ENCODE measurements around the gene MREG.
"Not testable (repeated sequence)": the region's sequence is repeated elsewhere in the genome, so short reads cannot be mapped to it uniquely, and the experiment has no call there.

The MREG gene

DNA sequence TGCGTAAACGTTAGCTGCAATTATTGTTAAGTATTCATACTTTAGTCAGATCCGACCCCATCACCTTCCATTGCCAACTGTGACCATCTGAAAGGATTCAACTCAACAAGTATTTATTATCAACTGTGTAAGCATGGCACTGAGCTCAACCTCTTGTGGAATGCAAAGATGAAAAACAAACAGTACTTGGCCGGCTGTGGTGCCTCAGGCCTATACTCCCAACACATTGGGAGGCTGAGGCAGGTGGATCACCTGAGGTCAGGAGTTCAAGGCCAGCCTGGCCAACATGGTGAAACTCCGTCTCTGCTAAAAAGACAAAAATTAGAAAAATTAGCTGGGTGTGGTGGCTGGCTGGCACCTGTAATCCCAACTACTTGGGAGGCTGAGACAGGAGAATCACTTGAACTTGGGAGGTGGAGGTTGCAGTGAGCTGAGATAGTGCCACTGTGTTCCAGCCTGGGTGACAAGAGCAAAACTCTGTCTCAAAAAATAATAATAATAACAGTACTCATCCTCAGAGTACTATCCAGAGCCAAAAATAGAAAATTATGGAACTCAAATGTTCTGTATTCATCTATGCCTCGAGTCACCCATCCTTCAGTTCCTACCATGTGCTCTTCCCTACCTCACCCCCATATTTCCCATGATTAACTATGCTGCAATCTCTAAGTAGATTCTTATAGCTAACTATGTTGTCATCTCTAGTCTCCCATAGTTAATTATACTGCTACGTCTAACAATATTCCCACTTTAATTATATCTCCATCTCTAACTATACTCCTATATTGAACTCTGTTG lies 8.6 kb upstream of the MREG start:
- DNase-seq = no peak

GRCh38 chr2:216018709-216019108 lies 5.4 kb upstream of the MREG start:
- no peak for DNase-seq

GRCh38 chr2:216017365-216017764 lies 4.0 kb upstream of the MREG start:
- DNase-seq = peak in 1 of 5 experiments; percentile 41

DNA sequence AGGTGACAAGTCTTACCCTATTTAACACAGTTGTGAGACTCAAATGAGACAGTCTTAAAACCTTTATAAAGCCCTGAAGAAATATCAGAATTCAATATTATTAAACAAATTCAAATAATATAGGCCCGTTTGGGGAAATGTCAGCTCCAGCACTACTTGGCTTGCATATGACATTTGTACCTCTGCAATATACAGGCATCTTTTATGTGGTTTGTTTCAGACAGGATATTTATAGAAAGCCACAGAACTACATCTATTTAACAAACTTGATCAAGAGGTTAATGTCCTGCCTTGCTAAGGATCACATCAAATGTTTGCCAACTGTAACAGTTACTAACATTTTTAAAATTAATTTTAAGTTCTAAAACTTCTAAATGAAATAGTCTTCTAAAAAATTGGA lies 3.2 kb upstream of the MREG start:
- DNase-seq = peak in 1 of 5 experiments; percentile 45

GRCh38 chr2:216015722-216016464 lies 2.5 kb upstream of the MREG start:
- peak in 3 of 5 experiments; percentile 29 to 87 (median 55) for DNase-seq

DNA sequence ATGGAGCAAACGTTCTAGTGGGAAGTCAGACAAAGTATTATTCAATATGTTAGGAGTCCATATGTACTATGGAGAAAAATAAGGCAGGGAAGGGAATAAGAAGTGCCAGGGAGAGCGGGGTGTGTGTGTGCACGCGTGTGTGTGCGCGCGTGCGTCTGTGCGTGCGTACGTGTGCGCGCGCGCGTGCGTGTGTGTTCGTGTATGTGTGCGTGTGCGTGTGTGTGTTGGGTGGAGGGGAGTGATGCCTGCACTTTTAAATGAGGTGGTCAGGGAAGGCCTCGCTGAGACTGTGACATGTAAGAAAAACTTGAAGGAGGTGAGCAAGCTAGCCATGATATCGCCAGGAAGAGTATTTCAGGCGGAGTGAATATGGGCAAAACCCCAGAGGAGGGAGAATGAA lies 1.6 kb upstream of the MREG start:
- DNase-seq = no peak

DNA sequence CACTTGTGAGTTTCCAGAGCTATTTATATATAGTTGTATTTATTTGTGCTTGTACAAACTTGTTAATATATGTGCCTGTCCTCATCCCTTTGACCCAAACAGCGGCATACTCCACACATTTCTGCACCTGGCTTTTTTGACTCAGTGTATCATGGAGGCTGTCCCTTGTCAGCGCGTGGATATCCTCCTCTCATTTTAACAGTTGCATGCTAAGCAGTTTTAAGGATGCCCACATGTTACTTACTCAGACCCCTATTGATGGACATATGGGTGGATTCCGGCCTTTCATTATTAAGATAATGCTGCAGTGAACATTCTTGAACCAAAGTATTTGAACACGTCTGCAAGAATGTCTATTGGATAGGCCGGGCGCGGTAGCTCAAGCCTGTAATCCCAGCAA lies 655 bp upstream of the MREG start:
- no peak for DNase-seq

DNA sequence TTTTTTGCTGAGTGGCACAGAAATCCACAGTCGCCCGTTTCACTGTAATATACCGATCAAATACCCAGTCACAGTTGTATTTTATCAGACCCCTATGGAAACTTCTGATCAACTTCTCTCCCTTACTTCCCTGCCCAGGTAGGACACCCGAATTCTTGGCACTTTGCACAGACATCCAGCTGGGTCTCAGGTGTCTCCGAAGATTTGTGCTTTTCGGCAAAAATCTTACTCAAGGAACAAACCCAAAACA lies 596 bp downstream of the MREG start:
- no peak for DNase-seq

GRCh38 chr2:216012133-216012829 lies 1.1 kb downstream of the MREG start:
- DNase-seq = no peak

GRCh38 chr2:216009215-216009614 lies 4.1 kb downstream of the MREG start:
- DNase-seq = not testable (repeated sequence)

- DNase-seq = no peak
These were observed 5.0 kb downstream of the MREG start for GRCh38 chr2:216008387-216008786.

GRCh38 chr2:216006164-216006663 lies 7.1 kb downstream of the MREG start:
- peak in 3 of 5 experiments; percentile 9 to 55 (median 27) for DNase-seq

DNA sequence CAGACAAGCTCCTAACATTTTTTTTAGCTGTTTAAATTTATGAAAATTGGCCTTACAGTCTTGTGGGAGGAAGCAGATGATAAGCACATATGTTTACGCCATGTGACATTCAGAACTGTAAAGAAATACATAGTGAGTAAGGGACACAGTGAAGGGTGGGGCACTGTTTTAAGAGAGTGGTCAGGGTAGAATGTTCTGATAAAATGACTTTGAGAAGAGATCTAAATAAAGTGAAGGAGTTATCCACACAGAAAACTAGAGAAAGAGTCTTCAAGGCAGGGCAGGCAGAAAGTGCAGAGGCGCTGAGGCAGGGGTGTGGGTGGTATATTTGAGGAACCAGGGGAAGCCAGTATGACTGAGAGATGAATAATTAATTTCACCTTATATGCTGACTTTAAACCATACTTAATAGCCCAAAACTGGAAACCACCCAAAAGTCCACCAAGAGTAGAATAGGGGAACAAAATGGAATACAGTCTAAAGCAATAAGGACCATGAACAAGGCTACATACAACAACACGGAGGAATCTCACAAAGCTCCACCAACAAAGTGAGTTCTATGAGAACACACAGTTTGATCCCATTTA lies 8.6 kb downstream of the MREG start:
- no peak for DNase-seq

DNA sequence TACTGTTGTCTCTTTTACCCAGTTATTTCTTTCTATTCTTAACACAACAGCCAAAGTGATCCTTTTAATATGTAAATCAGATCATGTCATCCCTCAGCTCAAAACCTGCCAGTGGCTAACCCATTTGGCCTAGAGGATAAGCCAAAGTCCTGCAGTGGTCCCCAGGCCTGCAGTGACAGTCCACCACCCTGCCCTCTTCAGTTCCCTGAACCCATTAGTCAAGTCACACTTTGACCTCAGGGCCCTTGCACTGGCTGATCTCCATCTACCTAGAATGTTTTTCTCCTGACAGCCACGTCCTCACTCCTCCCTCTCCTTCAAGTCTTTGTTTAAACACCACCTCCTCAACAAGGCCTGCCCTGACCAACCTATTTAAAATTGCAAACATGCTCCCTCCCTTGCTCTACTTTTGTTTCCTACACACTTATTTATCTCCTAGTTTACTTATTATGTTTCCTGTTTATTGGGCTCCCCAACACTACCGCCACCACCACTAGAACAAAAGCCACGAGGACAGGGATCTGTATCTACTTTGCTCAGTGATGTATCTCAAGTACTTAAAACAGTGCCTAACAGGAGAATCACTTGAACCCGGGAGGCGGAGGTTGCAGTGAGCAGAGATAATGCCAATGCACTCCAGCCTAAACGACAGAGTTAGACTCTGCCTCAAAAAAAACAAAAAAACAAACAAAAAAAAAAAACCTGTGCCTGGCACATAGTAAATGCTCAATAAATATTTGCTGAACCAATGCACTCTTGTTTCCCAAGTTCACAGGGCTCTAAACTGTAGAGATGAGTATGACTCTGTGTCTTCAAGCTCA lies 9.3 kb downstream of the MREG start:
- DNase-seq = no peak

- no peak for DNase-seq
These were observed 10.7 kb downstream of the MREG start for GRCh38 chr2:216002693-216003092.

DNA sequence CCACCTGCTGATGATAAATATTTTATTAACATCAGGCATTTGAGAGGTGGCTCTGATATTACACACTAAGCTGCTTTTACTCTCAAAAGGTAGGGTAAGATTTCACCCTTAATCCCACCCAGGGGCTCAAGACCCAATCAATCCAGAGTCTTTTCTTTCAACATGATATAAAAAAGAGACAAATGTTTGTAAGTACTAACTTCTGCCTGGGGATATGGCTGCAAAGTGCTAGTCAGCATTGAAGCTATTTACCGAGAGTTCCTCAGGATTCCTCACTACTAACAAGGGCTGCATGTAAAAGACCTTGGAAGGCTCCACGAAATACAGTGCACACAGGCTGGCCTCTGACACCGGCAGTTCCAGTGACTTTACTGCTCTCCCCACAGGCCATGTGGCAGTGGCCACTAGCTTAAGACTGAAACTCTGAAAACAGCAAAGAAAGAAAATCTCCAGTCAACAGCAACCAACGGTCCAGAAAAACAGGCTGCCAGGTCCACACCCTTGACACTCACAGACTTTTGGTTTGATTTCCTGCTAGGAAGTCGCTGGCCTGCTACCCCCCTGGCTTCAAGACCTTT lies 11.2 kb downstream of the MREG start:
- DNase-seq = no peak

DNA sequence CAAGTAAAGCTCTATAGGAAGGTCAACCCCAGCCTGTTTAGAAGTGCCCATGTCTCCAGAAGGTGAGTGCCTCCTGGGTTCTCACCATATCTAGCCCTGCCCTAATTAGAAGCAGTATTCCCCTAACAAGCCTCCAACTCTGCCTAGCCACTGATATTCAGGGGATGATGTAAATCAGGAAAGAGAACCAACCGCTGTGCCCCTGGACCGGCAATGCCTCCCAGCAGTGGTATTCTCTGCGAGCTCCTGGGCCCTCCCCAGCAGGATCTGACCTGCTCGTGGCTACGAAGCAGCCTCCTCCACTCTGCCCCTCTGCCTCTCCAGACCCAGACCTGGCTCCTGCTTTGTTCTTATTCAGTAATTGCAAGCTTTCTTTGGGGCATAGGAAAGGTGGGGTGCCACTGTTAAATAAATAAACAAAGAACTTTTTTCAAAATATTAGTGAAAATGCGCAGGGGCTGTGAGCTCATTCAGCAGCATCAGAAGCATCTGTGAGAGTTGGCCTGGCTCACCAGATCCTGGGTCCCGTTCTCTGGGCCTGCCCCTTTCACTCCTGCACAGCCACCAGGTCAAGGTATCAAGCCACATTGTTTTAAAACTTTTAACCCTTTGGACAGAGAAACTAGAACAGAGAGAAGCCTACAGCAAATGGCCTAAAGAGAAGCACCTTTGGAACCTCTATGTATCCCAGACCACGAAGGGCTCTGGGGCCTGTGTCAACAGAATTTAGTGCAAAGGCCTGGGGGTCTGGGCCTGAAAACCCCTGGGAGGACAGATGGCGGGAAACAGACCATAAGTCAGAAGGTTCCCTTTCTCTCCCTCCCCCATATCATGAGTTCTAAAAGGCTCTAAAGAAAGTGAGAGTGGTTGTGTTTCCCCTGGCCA lies 11.9 kb downstream of the MREG start:
- DNase-seq = no peak

GRCh38 chr2:215998636-215999035 lies 14.7 kb downstream of the MREG start:
- no peak for DNase-seq

DNA sequence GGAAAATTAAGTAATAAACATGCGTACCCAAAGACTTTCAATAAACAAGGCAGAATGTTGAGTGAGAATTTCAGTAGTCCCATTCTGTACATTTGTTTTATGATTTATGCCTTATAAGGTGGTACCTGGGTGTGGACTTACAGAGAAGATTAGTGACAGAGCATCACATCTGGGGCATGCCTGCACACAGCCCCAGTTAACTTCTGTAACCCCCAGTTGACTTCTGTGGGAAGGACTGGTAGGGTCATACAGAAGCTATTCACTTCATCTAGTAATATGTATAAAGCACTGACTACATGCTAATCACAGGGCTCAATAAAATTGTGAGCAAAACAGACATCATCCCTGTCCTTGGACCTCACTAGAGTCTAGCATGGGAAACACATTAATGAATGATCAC lies 16.1 kb downstream of the MREG start:
- DNase-seq = no peak

DNA sequence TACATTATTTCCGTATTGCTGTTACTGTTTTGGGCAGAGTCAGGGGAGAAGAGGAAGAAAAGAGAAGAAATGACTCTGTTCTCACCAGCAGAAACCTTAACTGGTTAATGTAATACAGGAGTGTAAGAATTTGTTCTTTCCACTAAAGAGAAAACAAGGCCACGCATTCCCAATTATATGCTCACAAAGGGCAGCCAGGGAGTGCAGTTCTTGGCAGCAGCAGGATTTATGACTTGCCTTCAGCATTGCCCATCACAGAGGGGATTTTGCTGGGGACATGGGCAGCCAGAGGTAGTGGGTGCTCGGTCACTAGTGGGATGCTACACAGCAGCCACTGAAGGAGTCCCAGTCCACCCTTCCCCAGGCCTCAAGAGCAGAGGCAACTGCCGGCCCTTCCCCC lies 18.4 kb downstream of the MREG start:
- no peak for DNase-seq

Data from T-helper 2 cell (primary cell).